HepG2 (cell line): ENCODE results near the gene EFS. TPM values are rescaled to one million over a fixed set of nuclear protein-coding genes. Genes with fewer than 3 reads are reported as not detected.
A peak's percentile ranks its signal among the peaks of the same experiment; 100 is the strongest.

Experiments
- ATAC-seq: fragments of 200-7000 bp; cut with Tn5 transposase; 3 replicates; pipeline ENCODE4 v1.9.1; 2020; ENCODE audit warnings: mild to moderate bottlenecking, moderate library complexity
- BruUV-seq: library from RNA; stranded (reverse); fragments of 400-500 nt; replicated peaks from 2 replicates; lab custom pipeline; 2021; lab: Mats Ljungman, UMichigan
- CTCF ChIA-PET: fragments of 300-600 bp; formaldehyde crosslinking; extraction: SDS; loops from one replicate; lab custom pipeline; 2021; ENCODE audit warnings: low total read pairs, inconsistent platforms, low intra/inter-chr PET ratio; lab: Yijun Ruan, JAX
- POLR2A ChIA-PET: fragments of 350-600 bp; sonication (Branson Sonifier 250); formaldehyde crosslinking; loops from one replicate; lab custom pipeline; 2020; ENCODE audit warnings: antibody characterized with exemption, inconsistent platforms; lab: Yijun Ruan, JAX
- DNase-seq: peaks from one replicate; pipeline ENCODE4 v3.0.0-alpha.2; 2015; ENCODE audit warnings: low spot score
- FAIRE-seq: peaks from 3 replicates; lab custom pipeline; 2011; peaks lifted over from hg19 to GRCh38; lab: Jason Lieb, UNC
- H2AFZ ChIP-seq: one replicate; pipeline ENCODE4 v1.6.1; 2011; ENCODE audit warnings: low read length, inconsistent platforms
- H3K27ac ChIP-seq: fragments of 300-600 bp; 3 replicates; pipeline ENCODE4 v1.8.0; 2011; ENCODE audit warnings: mixed run types, mild to moderate bottlenecking, mixed read lengths, low read length, inconsistent platforms; ENCODE audit not compliant: insufficient read depth; ENCODE audit errors: extremely low read length
- H3K27me3 ChIP-seq, 2 experiments: fragments of 200-600 bp in 1 of 2; 2 replicates in 1 of 2; 3 replicates in 1 of 2; pipeline versions ENCODE4 v1.6.0 to v1.8.0; 2011; ENCODE audit warnings: low read length in 2 of 2, mild to moderate bottlenecking in 2 of 2, moderate library complexity in 2 of 2, inconsistent platforms in 1 of 2; ENCODE audit not compliant: insufficient read depth in 2 of 2, control insufficient read depth in 1 of 2
- H3K36me3 ChIP-seq, 2 experiments: fragments of 200-600 bp in 1 of 2; replicated peaks in 1 of 2; 2 replicates in 1 of 2; 3 replicates in 1 of 2; pipeline versions ENCODE4 v1.5.1 to v1.8.0; 2011; ENCODE audit warnings: low read length in 2 of 2, inconsistent platforms in 1 of 2; ENCODE audit not compliant: insufficient read depth in 2 of 2, control insufficient read depth in 1 of 2
- H3K4me1 ChIP-seq: 2 replicates; pipeline ENCODE4 v1.5.1; 2012; ENCODE audit warnings: low read length, inconsistent platforms; ENCODE audit not compliant: insufficient read depth
- H3K4me2 ChIP-seq: 2 replicates; pipeline ENCODE4 v1.6.0; 2011; ENCODE audit warnings: low read depth, low read length, inconsistent platforms
- H3K4me3 ChIP-seq, 3 experiments: fragments of 200-600 bp in 1 of 3; sonication (generic), shearing (Covaris generic) in 1 of 3; replicated peaks in 1 of 3; 2 replicates each; pipeline ENCODE4 v1.5.1; 2011 to 2016; ENCODE audit warnings: low read length in 3 of 3, inconsistent platforms in 2 of 3, low read depth in 2 of 3, mild to moderate bottlenecking in 2 of 3, control low read depth in 1 of 3, mixed read lengths in 1 of 3; ENCODE audit not compliant: insufficient read depth in 1 of 3
- H3K79me2 ChIP-seq: one replicate; pipeline ENCODE4 v1.6.1; 2011; ENCODE audit warnings: low read length, inconsistent platforms; ENCODE audit not compliant: insufficient read depth
- H3K9ac ChIP-seq: 2 replicates; pipeline ENCODE4 v1.6.0; 2011; ENCODE audit warnings: mild to moderate bottlenecking, low read depth, low read length, inconsistent platforms; ENCODE audit not compliant: insufficient read depth
- H3K9me3 ChIP-seq: 2 replicates; pipeline ENCODE4 v1.5.1; 2012; ENCODE audit warnings: mild to moderate bottlenecking, low read length
- H4K20me1 ChIP-seq: 2 replicates; pipeline ENCODE4 v1.6.0; 2011; ENCODE audit warnings: inconsistent platforms, mild to moderate bottlenecking, low read length, moderate library complexity; ENCODE audit not compliant: insufficient read depth
- GZF1 ChIP-seq: sonication (generic); formaldehyde crosslinking; IDR thresholded peaks from 2 replicates; pipeline ENCODE4 v1.5.1; 2020; ENCODE audit warnings: mild to moderate bottlenecking, missing genetic modification reagents
- MAF1 ChIP-seq: sonication (generic); formaldehyde crosslinking; IDR thresholded peaks from 2 replicates; pipeline ENCODE4 v1.5.0; 2020; ENCODE audit warnings: missing genetic modification reagents, borderline replicate concordance
- MIER2 ChIP-seq: IDR thresholded peaks from 2 replicates; pipeline ENCODE4 v1.6.1; 2016; ENCODE audit warnings: missing biosample characterization, missing genetic modification reagents
- POLR2A ChIP-seq, 2 experiments: IDR thresholded peaks; 2 replicates each; pipeline ENCODE4 v1.6.1; 2011; ENCODE audit warnings: low read depth in 2 of 2, low read length in 2 of 2, mild to moderate bottlenecking in 1 of 2, moderate library complexity in 1 of 2; ENCODE audit not compliant: insufficient read depth in 1 of 2
- POLR2G ChIP-seq: fragments of 200-400 bp; formaldehyde crosslinking; IDR thresholded peaks from 2 replicates; pipeline ENCODE4 v1.6.1; 2018; ENCODE audit warnings: mild to moderate bottlenecking, low read depth, low read length, moderate library complexity
- RBFOX2 ChIP-seq: fragments of 200-400 bp; formaldehyde crosslinking; IDR thresholded peaks from 2 replicates; pipeline ENCODE4 v1.6.1; 2017; ENCODE audit warnings: low read depth, mild to moderate bottlenecking, low read length
- RBM39 ChIP-seq: fragments of 200-400 bp; formaldehyde crosslinking; IDR thresholded peaks from one replicate; pipeline ENCODE4 v1.6.1; 2018; ENCODE audit warnings: antibody characterized with exemption, mild to moderate bottlenecking, low read depth, low read length; ENCODE audit not compliant: poor library complexity, severe bottlenecking
- TCF7L2 ChIP-seq: IDR thresholded peaks from 2 replicates; pipeline ENCODE4 v1.6.1; 2011; ENCODE audit warnings: mild to moderate bottlenecking, low read depth, low read length, moderate library complexity
- ZBTB2 ChIP-seq: sonication (generic); formaldehyde crosslinking; IDR thresholded peaks from 2 replicates; pipeline ENCODE4 v1.8.0; 2022; ENCODE audit warnings: low read depth, missing genetic modification reagents
- ZBTB43 ChIP-seq: sonication (generic); formaldehyde crosslinking; conservative IDR thresholded peaks from 2 replicates; pipeline ENCODE4 v1.4.0; 2020; ENCODE audit warnings: missing genetic modification reagents
- ZBTB8A ChIP-seq: sonication (generic); formaldehyde crosslinking; IDR thresholded peaks from 2 replicates; pipeline ENCODE4 v1.4.0; 2020; ENCODE audit warnings: mild to moderate bottlenecking, low read depth, missing genetic modification reagents, borderline replicate concordance
- ZHX2 ChIP-seq, 2 experiments: sonication (generic) in 1 of 2; formaldehyde crosslinking in 1 of 2; IDR thresholded peaks; 2 replicates each; pipeline versions ENCODE4 v1.6.1 to v1.9.0; 2014 to 2022; ENCODE audit warnings: antibody characterized with exemption in 1 of 2, borderline replicate concordance in 1 of 2, inconsistent platforms in 1 of 2, low read depth in 1 of 2, missing genetic modification reagents in 1 of 2
- ZNF256 ChIP-seq: sonication (generic); formaldehyde crosslinking; conservative IDR thresholded peaks from 2 replicates; pipeline ENCODE4 v1.4.0; 2020; ENCODE audit warnings: missing genetic modification reagents
- ZNF367 ChIP-seq: sonication (generic); formaldehyde crosslinking; IDR thresholded peaks from 2 replicates; pipeline ENCODE4 v1.4.0; 2020; ENCODE audit warnings: missing genetic modification reagents, borderline replicate concordance
- WGBS: methylation state at CpG from one replicate; pipeline ENCODE4 v1.1.6; 2017; ENCODE audit warnings: low lambda C conversion rate; 5-methylcytosine and 5-hydroxymethylcytosine counted together
- in situ Hi-C: cut with HindIII; loops from 2 replicates; pipeline ENCODE4 v1.10.0; 2017; ENCODE audit warnings: low pct_unique_long_range_greater_than_20kb; ENCODE audit not compliant: extremely low pct_ligation_motif_present
- intact Hi-C: fragments of 100-400 bp; cut with micrococcal nuclease; formaldehyde crosslinking; loops from one replicate; pipeline ENCODE4 v1.10.0; 2022; ENCODE audit not compliant: unreplicated experiment
- polyA plus RNA-seq, 8 experiments: library from polyadenylated mRNA; depleted of rRNA in 3 of 8; stranded (reverse) in 7 of 8; unstranded in 1 of 8; fragments of >200 nt; fragmentation: Illumina TruSeq in 4 of 8; extraction: Trizol in 4 of 8; gene quantifications; 2 replicates each; pipeline versions ENCODE4 v1.2.1 to v1.2.3, GENCODE V29; 2011 to 2016; ENCODE audit warnings: low read depth in 4 of 8, missing spikeins in 1 of 8, mixed read lengths in 1 of 8; ENCODE audit not compliant: insufficient read depth in 1 of 8
- total RNA-seq, 5 experiments: library from RNA; depleted of rRNA; stranded (reverse); fragments of >200 nt; fragmentation: Illumina TruSeq; extraction: Trizol; gene quantifications; 2 replicates each; pipeline ENCODE4 v1.2.3, GENCODE V29; 2016; ENCODE audit warnings: low read depth in 1 of 5

Gene EFS
- total and polyA plus RNA-seq, 2 of the 13 experiments (the other 11 are each of a cell fraction or from before 2014, with no cell fraction given) = not detected

GRCh38 chr14:23308721-23309445, 56.1 kb downstream of the EFS start:
- no peak overlapping the region for H3K27ac ChIP-seq
- ChIA-PET POLR2A (interaction anchor here (1.3 to 18.7 kb wide), 3 partner anchors 13 to 247 kb away, joined by 3 to 1053 read pairs (median 4); partner anchors contain the start of gene PABPN1), CTCF (no interaction called here)
- ATAC-seq (no peak), DNase-seq (no peak), FAIRE-seq (no peak)
- no peaks in the 10 kb centered on the region for H4K20me1 ChIP-seq
- H2AFZ ChIP-seq = no peak overlapping the region
- H3K4me2 ChIP-seq = peak overlapping the region; percentile 96; the same call in 1 of the 2 replicates
- no peaks in the 10 kb centered on the region; a peak in 1 of 5 replicates for H3K27me3 ChIP-seq
- no TSS peak for BruUV-seq
- WGBS = 96% methylated on average over 17 of the region's 17 CpGs
- intact Hi-C loops (loop anchor here (10.0 kb wide), 3 partner anchors 324 to 986 kb away; partner anchors contain the start of genes AJUBA, DCAF11, DHRS1 and NOP9), in situ Hi-C loops (loop anchor here (25.0 kb wide), 1 partner anchor 828 kb away; the partner anchor contains the start of genes EMC9, FITM1, PSME1 and PSME2)
- peak overlapping the region in 1 of 3 experiments; percentile 99; a peak in 2 of 6 replicates for H3K4me3 ChIP-seq
- H3K9ac ChIP-seq = no peak overlapping the region; the same call in 1 of the 2 replicates
- H3K79me2 ChIP-seq = peaks cover 34% of the 10 kb centered on the region
- H3K36me3 ChIP-seq = peaks cover 27 to 38% of the 10 kb centered on the region in 2 experiments
- H3K4me1 ChIP-seq = peaks cover 47% of the 10 kb centered on the region
- no peaks in the 10 kb centered on the region for H3K9me3 ChIP-seq
- TF ChIP-seq ZBTB8A (CRISPR knock-in tag) (no peak), RBM39 (peak; percentile 43), ZHX2 (IDR thresholded peaks at IDR 0.05; ENCODE audit: low read depth) (no peak), ZHX2 (CRISPR knock-in tag; IDR thresholded peaks at IDR 0.05; ENCODE audit: borderline replicate concordance) (no peak), GZF1 (CRISPR knock-in tag) (no peak), TCF7L2 (no peak), MIER2 (CRISPR knock-in tag) (no peak), POLR2G (peak; percentile 15; the same call in 1 of the 2 replicates), ZBTB43 (CRISPR knock-in tag) (no peak), ZNF256 (CRISPR knock-in tag) (no peak), ZNF367 (CRISPR knock-in tag) (no peak), ZBTB2 (CRISPR knock-in tag) (no peak), POLR2A (IDR thresholded peaks at IDR 0.05; ENCODE audit: insufficient read depth in 1 of 2, low read depth in 2 of 2, low read length in 2 of 2) (peak in 1 of 2 experiments; percentile 49; a peak in 1 of 4 replicates), MAF1 (CRISPR knock-in tag) (no peak), RBFOX2 (0 out of 2 replicates have a peak, but pooled peaks have one; percentile 27)
